Bronchial epithelial cell (primary cell): ENCODE measurements around the gene TMCC3. TPM values are rescaled to one million over a fixed set of nuclear protein-coding genes. Genes with fewer than 3 reads are reported as not detected.

ENCODE experiments used
- DNase-seq: peaks from one replicate; pipeline ENCODE4 v3.0.0-alpha.2; 2010; ENCODE audit warnings: low read depth
- FAIRE-seq: peaks from 2 replicates; lab custom pipeline; 2011; peaks lifted over from hg19 to GRCh38; lab: Jason Lieb, UNC
- H3K27me3 ChIP-seq: 2 replicates; pipeline ENCODE4 v1.5.1; 2011; ENCODE audit warnings: low read length; ENCODE audit not compliant: control insufficient read depth, insufficient read depth
- H3K36me3 ChIP-seq: 2 replicates; pipeline ENCODE4 v1.5.1; 2011; ENCODE audit warnings: low read length; ENCODE audit not compliant: control insufficient read depth, insufficient read depth
- H3K4me3 ChIP-seq: 2 replicates; pipeline ENCODE4 v1.5.1; 2011; ENCODE audit warnings: mild to moderate bottlenecking, low read depth, low read length, control low read depth
- CTCF ChIP-seq: IDR thresholded peaks from 2 replicates; pipeline ENCODE4 v1.5.1; 2011; ENCODE audit warnings: mild to moderate bottlenecking, moderate library complexity, low read length, control low read depth, inconsistent platforms; ENCODE audit not compliant: insufficient read depth, severe bottlenecking
- total RNA-seq: library from RNA; depleted of rRNA; stranded (reverse); fragments of >200 nt; gene quantifications from 2 replicates; pipeline ENCODE4 v1.2.1, GENCODE V29; 2014

TMCC3 gene
- total RNA-seq, 1 donor from 2014 or later = 5.8 TPM

DNA sequence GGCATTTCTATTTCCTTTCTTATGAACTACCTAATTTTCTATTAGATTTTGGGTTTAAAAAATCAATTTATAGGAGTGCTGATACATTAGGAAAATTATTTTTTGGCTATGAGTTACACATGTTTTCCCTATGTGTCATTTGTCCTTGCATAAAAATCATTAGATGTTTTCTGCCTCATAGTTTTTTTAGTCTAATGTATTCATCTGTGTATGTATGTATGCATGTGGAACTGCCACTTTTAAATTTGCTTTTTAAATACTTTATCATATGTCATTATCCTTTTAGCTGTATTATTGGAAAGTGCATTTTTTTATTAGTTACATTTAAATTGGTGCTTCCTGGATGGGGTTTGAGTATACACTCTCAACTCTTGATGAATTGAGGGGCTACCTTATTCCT is 112.0 kb downstream of the TMCC3 start:
- H3K4me3 ChIP-seq = no peak overlapping the region
- no peak for TF ChIP-seq CTCF
- H3K36me3 ChIP-seq = no peaks in the 10 kb centered on the region
- DNase-seq (no peak), FAIRE-seq (no peak)
- no peaks in the 10 kb centered on the region for H3K27me3 ChIP-seq

DNA sequence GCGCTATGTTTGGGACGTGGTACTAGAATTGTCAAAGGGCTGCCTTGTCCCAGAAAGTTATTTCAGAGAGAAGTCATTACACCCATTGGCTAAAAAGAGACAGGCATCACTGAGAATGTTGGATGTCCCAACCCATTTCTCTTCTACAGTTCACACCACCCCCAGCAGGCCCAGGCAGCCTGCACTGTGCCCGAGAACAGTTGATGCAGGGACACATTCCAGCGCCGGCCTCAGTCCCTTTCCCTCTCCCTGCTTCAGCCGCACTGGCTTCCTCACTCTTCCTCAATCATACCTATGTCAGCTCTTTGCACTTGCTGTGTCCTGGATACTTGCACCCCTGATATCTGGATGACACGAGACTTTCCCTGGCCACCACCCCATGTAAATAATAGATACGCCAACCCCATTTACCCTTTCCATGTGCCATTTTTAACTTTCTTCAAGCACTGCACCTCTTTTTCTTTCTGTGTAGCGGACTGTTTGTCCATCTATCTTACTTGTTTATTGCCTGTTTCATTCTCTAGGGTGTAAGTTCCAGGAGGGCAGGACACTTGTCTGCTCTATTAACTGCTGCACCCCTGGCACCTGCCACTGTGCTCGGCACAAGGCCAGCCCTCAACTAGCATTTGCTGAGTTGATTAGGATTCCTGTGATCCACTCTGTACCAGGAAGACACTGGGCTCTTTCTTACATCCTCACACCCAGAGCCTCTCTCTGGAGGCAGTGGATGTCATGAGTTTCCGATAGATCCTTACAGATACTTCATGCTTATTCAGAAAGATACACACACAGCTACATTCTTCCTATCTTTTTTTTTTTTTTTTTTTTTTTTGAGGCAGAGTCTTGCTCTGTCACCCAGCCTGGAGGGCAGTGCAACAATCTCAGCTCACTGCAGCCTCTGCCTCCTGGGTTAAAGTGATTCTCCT is 114.1 kb downstream of the TMCC3 start:
- TF ChIP-seq CTCF = no peak
- Histone ChIP-seq H3K27me3 (no peaks in the 10 kb centered on the region), H3K36me3 (no peaks in the 10 kb centered on the region), H3K4me3 (no peak overlapping the region)
- FAIRE-seq (no peak), DNase-seq (no peak)

DNA sequence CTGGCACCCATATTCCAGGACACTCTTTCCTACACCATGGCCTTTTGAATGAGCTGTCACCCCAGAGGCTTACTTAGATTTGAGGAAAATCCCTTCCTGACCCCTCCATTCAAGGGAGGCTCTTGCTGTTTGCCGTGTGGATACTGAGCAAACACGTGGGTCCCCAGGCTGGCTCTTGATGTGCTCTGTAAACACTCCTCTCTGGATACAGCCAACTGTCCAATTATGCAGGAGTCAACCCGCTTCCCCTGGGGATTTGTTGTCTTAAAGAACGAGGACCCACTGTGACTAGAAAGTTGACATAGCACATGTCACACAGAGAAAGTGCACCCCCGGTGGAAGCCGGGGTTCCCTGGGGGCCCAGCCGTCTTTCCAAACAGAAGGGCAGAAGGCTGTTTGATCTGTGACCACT is 114.8 kb downstream of the TMCC3 start:
- FAIRE-seq (no peak), DNase-seq (no peak)
- TF ChIP-seq CTCF = no peak
- Histone ChIP-seq H3K4me3 (no peak overlapping the region), H3K27me3 (no peaks in the 10 kb centered on the region), H3K36me3 (no peaks in the 10 kb centered on the region)

GRCh38 chr12:94534774-94535509 is 115.4 kb downstream of the TMCC3 start:
- FAIRE-seq = no peak
- DNase-seq = no peak
- no peak overlapping the region for H3K4me3 ChIP-seq
- no peaks in the 10 kb centered on the region for H3K36me3 ChIP-seq
- TF ChIP-seq CTCF = no peak
- H3K27me3 ChIP-seq = no peaks in the 10 kb centered on the region

DNA sequence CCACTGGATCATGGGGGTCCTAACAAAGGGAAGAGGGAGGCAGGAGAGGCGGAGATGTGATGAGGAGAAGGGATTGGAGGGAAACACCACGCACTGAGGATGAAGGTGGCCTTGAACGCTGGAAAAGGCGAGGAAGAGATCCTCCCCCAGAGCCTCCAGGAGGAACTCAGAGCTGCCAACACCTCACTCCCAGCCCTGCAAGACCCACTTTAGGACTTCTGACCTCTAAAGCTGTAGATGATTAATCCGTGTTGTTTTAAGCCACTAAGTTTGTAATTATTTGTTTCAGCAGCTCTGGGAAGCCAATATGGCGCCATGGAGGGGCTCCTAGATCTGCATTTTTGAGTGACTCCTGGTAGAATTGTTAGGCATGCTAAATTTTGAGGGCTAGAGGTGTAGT is 116.1 kb downstream of the TMCC3 start:
- no peak for TF ChIP-seq CTCF
- no peaks in the 10 kb centered on the region for H3K36me3 ChIP-seq
- no peaks in the 10 kb centered on the region for H3K27me3 ChIP-seq
- DNase-seq (no peak), FAIRE-seq (no peak)
- no peak overlapping the region for H3K4me3 ChIP-seq
